HepG2 (cell line): Measurements from ENCODE around the gene ETF1. TPM values are rescaled to one million over a fixed set of nuclear protein-coding genes. Genes with fewer than 3 reads are reported as not detected.

ENCODE experiments used
- MEF2D ChIP-seq: sonication (generic); formaldehyde crosslinking; IDR thresholded peaks from 2 replicates; pipeline ENCODE4 v1.5.1; 2020; ENCODE audit warnings: mild to moderate bottlenecking, missing genetic modification reagents
- NR2F6 ChIP-seq, 2 experiments: IDR thresholded peaks; 2 replicates each; pipeline ENCODE4 v1.6.1; 2016; ENCODE audit warnings: antibody characterized with exemption in 1 of 2, mild to moderate bottlenecking in 1 of 2
- POLR2AphosphoS2 ChIP-seq: IDR thresholded peaks from 2 replicates; pipeline ENCODE4 v1.6.1; 2011; ENCODE audit warnings: low read depth, low read length, improper control_type of control experiment
- SP4 ChIP-seq: sonication (generic); formaldehyde crosslinking; IDR thresholded peaks from 2 replicates; pipeline ENCODE4 v1.8.1; 2023; ENCODE audit warnings: mild to moderate bottlenecking, missing genetic modification reagents
- TAF15 ChIP-seq: fragments of 200-400 bp; formaldehyde crosslinking; IDR thresholded peaks from one replicate; pipeline ENCODE4 v1.6.1; 2018; ENCODE audit warnings: mild to moderate bottlenecking, low read depth, low read length; ENCODE audit not compliant: poor library complexity, severe bottlenecking
- polyA plus RNA-seq, 8 experiments: library from polyadenylated mRNA; depleted of rRNA in 3 of 8; stranded (reverse) in 7 of 8; unstranded in 1 of 8; fragments of >200 nt; fragmentation: Illumina TruSeq in 4 of 8; extraction: Trizol in 4 of 8; gene quantifications; 2 replicates each; pipeline versions ENCODE4 v1.2.1 to v1.2.3, GENCODE V29; 2011 to 2016; ENCODE audit warnings: low read depth in 4 of 8, missing spikeins in 1 of 8, mixed read lengths in 1 of 8; ENCODE audit not compliant: insufficient read depth in 1 of 8
- total RNA-seq, 5 experiments: library from RNA; depleted of rRNA; stranded (reverse); fragments of >200 nt; fragmentation: Illumina TruSeq; extraction: Trizol; gene quantifications; 2 replicates each; pipeline ENCODE4 v1.2.3, GENCODE V29; 2016; ENCODE audit warnings: low read depth in 1 of 5
- TF ChIP-seq, protein P1 (sequence below), 2 experiments: sonication (generic) in 1 of 2; formaldehyde crosslinking in 1 of 2; IDR thresholded peaks; 2 replicates each; pipeline versions ENCODE4 v1.5.1 to v1.6.1; 2011 to 2020; ENCODE audit warnings: borderline replicate concordance in 1 of 2, low read depth in 1 of 2, low read length in 1 of 2, mild to moderate bottlenecking in 1 of 2, missing genetic modification reagents in 1 of 2, moderate library complexity in 1 of 2
- TF ChIP-seq, protein P2 (sequence below): sonication (generic); formaldehyde crosslinking; conservative IDR thresholded peaks from 2 replicates; pipeline ENCODE4 v1.5.0; 2020; ENCODE audit warnings: missing genetic modification reagents
- TF ChIP-seq, protein P3 (sequence below): sonication (generic); formaldehyde crosslinking; IDR thresholded peaks from one replicate; pipeline ENCODE4 v1.5.1; 2020; ENCODE audit warnings: mild to moderate bottlenecking, missing genetic modification reagents; ENCODE audit errors: not compliant biosample characterization
- TF ChIP-seq, protein P4 (sequence below): IDR thresholded peaks from 2 replicates; pipeline ENCODE4 v1.4.0; 2020; ENCODE audit warnings: mild to moderate bottlenecking, missing genetic modification reagents

The ETF1 gene
- total and polyA plus RNA-seq, 2 of the 13 experiments (the other 11 are each of a cell fraction or from before 2014, with no cell fraction given), result 52.1 to 184 TPM

DNA sequence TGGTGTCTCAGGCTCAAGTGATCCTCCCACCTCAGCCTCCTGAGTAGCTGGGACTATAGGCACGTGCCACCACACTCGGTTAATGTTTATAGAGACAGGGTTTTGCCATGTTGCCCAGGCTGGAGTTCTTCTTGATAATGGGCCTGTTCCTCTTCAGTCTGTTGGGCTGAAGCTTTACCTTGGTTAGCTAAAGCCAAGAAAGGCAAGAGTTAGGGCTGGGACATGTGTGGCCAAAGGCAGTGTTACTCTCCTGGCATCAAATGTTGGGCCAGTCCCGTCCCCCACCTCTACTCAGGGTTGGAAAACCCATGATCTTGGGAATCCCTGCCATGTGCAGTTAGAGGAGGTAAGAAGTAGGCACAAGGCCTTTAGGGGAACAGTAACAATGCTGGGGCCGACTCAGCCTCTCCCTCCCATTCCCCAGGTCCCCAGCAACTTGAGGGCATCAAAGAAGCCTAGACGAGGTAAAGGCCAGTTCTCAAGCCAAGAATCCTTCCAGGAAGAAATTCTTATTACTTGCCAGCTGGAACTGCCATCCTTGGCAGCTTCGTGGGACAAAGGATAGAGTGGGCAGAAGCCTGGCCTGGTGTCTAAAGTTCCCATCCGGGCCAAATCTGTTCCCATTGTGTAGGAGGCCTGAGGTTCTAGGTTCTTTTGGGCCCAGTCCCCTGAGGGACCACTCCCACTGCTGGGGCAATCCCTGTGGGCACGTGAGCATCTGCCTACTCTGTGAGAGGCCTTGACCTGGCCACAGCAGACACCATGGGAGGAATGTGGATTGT lies 73.3 kb downstream of the ETF1 start (continued):
- TF ChIP-seq, protein P1, sequence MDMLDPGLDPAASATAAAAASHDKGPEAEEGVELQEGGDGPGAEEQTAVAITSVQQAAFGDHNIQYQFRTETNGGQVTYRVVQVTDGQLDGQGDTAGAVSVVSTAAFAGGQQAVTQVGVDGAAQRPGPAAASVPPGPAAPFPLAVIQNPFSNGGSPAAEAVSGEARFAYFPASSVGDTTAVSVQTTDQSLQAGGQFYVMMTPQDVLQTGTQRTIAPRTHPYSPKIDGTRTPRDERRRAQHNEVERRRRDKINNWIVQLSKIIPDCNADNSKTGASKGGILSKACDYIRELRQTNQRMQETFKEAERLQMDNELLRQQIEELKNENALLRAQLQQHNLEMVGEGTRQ (IDR thresholded peaks at IDR 0.05; ENCODE audit: low read depth, low read length), result peak; percentile 53; the same call in 1 of the 2 replicates
- TF ChIP-seq, protein P1 (CRISPR knock-in tag; IDR thresholded peaks at IDR 0.05; ENCODE audit: borderline replicate concordance), result no peak
- TF ChIP-seq TAF15 (no peak), NR2F6 (IDR thresholded peaks at IDR 0.05) (no peak), NR2F6 (CRISPR knock-in tag; IDR thresholded peaks at IDR 0.05) (peak; percentile 28; the same call in 1 of the 2 replicates), POLR2AphosphoS2 (peak; percentile 91), SP4 (CRISPR knock-in tag) (no peak), MEF2D (0 out of 2 replicates have a peak, but pooled peaks have one; percentile 37)
- TF ChIP-seq, protein P2, sequence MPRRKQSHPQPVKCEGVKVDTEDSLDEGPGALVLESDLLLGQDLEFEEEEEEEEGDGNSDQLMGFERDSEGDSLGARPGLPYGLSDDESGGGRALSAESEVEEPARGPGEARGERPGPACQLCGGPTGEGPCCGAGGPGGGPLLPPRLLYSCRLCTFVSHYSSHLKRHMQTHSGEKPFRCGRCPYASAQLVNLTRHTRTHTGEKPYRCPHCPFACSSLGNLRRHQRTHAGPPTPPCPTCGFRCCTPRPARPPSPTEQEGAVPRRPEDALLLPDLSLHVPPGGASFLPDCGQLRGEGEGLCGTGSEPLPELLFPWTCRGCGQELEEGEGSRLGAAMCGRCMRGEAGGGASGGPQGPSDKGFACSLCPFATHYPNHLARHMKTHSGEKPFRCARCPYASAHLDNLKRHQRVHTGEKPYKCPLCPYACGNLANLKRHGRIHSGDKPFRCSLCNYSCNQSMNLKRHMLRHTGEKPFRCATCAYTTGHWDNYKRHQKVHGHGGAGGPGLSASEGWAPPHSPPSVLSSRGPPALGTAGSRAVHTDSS, result no peak
- TF ChIP-seq, protein P3, sequence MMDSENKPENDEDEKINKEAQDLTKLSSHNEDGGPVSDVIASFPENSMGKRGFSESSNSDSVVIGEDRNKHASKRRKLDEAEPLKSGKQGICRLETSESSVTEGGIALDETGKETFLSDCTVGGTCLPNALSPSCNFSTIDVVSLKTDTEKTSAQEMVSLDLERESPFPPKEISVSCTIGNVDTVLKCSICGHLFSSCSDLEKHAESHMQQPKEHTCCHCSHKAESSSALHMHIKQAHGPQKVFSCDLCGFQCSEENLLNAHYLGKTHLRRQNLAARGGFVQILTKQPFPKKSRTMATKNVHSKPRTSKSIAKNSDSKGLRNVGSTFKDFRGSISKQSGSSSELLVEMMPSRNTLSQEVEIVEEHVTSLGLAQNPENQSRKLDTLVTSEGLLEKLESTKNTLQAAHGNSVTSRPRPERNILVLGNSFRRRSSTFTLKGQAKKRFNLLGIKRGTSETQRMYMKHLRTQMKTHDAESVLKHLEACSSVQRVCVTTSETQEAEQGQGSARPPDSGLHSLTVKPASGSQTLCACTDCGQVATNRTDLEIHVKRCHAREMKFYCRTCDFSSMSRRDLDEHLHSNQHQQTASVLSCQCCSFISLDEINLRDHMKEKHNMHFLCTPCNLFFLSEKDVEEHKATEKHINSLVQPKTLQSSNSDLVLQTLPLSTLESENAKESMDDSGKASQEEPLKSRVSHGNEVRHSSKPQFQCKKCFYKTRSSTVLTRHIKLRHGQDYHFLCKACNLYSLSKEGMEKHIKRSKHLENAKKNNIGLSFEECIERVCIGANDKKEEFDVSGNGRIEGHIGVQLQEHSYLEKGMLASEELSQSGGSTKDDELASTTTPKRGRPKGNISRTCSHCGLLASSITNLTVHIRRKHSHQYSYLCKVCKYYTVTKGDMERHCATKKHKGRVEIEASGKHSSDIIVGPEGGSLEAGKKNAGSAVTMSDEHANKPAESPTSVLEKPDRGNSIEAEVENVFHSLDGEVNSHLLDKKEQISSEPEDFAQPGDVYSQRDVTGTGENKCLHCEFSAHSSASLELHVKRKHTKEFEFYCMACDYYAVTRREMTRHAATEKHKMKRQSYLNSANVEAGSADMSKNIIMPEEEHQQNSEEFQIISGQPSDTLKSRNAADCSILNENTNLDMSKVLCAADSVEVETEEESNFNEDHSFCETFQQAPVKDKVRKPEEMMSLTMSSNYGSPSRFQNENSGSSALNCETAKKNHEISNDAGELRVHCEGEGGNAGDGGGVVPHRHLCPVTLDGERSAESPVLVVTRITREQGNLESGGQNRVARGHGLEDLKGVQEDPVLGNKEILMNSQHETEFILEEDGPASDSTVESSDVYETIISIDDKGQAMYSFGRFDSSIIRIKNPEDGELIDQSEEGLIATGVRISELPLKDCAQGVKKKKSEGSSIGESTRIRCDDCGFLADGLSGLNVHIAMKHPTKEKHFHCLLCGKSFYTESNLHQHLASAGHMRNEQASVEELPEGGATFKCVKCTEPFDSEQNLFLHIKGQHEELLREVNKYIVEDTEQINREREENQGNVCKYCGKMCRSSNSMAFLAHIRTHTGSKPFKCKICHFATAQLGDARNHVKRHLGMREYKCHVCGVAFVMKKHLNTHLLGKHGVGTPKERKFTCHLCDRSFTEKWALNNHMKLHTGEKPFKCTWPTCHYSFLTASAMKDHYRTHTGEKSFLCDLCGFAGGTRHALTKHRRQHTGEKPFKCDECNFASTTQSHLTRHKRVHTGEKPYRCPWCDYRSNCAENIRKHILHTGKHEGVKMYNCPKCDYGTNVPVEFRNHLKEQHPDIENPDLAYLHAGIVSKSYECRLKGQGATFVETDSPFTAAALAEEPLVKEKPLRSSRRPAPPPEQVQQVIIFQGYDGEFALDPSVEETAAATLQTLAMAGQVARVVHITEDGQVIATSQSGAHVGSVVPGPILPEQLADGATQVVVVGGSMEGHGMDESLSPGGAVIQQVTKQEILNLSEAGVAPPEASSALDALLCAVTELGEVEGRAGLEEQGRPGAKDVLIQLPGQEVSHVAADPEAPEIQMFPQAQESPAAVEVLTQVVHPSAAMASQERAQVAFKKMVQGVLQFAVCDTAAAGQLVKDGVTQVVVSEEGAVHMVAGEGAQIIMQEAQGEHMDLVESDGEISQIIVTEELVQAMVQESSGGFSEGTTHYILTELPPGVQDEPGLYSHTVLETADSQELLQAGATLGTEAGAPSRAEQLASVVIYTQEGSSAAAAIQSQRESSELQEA (CRISPR knock-in tag), result no peak
- TF ChIP-seq, protein P4, sequence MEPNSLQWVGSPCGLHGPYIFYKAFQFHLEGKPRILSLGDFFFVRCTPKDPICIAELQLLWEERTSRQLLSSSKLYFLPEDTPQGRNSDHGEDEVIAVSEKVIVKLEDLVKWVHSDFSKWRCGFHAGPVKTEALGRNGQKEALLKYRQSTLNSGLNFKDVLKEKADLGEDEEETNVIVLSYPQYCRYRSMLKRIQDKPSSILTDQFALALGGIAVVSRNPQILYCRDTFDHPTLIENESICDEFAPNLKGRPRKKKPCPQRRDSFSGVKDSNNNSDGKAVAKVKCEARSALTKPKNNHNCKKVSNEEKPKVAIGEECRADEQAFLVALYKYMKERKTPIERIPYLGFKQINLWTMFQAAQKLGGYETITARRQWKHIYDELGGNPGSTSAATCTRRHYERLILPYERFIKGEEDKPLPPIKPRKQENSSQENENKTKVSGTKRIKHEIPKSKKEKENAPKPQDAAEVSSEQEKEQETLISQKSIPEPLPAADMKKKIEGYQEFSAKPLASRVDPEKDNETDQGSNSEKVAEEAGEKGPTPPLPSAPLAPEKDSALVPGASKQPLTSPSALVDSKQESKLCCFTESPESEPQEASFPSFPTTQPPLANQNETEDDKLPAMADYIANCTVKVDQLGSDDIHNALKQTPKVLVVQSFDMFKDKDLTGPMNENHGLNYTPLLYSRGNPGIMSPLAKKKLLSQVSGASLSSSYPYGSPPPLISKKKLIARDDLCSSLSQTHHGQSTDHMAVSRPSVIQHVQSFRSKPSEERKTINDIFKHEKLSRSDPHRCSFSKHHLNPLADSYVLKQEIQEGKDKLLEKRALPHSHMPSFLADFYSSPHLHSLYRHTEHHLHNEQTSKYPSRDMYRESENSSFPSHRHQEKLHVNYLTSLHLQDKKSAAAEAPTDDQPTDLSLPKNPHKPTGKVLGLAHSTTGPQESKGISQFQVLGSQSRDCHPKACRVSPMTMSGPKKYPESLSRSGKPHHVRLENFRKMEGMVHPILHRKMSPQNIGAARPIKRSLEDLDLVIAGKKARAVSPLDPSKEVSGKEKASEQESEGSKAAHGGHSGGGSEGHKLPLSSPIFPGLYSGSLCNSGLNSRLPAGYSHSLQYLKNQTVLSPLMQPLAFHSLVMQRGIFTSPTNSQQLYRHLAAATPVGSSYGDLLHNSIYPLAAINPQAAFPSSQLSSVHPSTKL, result no peak
